Cardiac muscle cell (in vitro differentiated cells and primary cell): ENCODE measurements around the gene TNRC6B. TPM values are rescaled to one million over a fixed set of nuclear protein-coding genes. Genes with fewer than 3 reads are reported as not detected.

Experiments used
- DNase-seq, 2 donors: peaks; one replicate each; pipeline versions ENCODE4 v3.0.0 to v3.0.0-alpha.2; 2010 to 2017; ENCODE audit warnings: low read depth in 1 of 2, low spot score in 1 of 2
- H3K27ac ChIP-seq: fragments of 200-600 bp; sonication (generic); 2 replicates; pipeline ENCODE4 v1.5.1; 2016
- H3K27me3 ChIP-seq: fragments of 200-600 bp; sonication (generic); 2 replicates; pipeline ENCODE4 v1.6.0; 2016; ENCODE audit warnings: control low read depth
- H3K36me3 ChIP-seq: fragments of 200-600 bp; sonication (generic); 2 replicates; pipeline ENCODE4 v1.5.1; 2016; ENCODE audit warnings: control low read depth
- H3K4me1 ChIP-seq: fragments of 200-600 bp; sonication (generic); 2 replicates; pipeline ENCODE4 v1.8.1; 2017; ENCODE audit warnings: low read depth, mild to moderate bottlenecking, mixed run types
- H3K4me3 ChIP-seq: fragments of 200-600 bp; sonication (generic); 2 replicates; pipeline ENCODE4 v1.5.1; 2016; ENCODE audit warnings: mild to moderate bottlenecking
- H3K9me3 ChIP-seq: fragments of 200-600 bp; sonication (generic); 2 replicates; pipeline ENCODE4 v1.5.1; 2017; ENCODE audit warnings: low read depth, mild to moderate bottlenecking, control low read depth
- CTCF ChIP-seq: IDR thresholded peaks from 2 replicates; pipeline ENCODE4 v1.5.1; 2012; ENCODE audit warnings: low read depth, mild to moderate bottlenecking, low read length
- polyA plus RNA-seq: library from polyadenylated mRNA; unstranded; fragments of >200 nt; fragmentation: Nextera tagmentation; extraction: Ambion mirVana; gene quantifications from 2 replicates; pipeline ENCODE4 v1.2.1, GENCODE V29; 2016
- total RNA-seq: library from RNA; depleted of rRNA; stranded (reverse); fragments of >200 nt; gene quantifications from 2 replicates; pipeline ENCODE4 v1.2.3, GENCODE V29; 2016

Gene TNRC6B
- total and polyA plus RNA-seq, 2 experiments from 2014 or later = 50.2 to 61.1 TPM

GRCh38 chr22:40300884-40301672 lies 123.4 kb downstream of the TNRC6B start:
- no peaks in the 10 kb centered on the region for H3K4me1 ChIP-seq
- TF ChIP-seq CTCF = no peak
- peaks cover 43% of the 10 kb centered on the region for H3K36me3 ChIP-seq
- no peak overlapping the region for H3K27ac ChIP-seq
- no peaks in the 10 kb centered on the region for H3K27me3 ChIP-seq
- DNase-seq = no peak
- H3K4me3 ChIP-seq = no peak overlapping the region
- no peaks in the 10 kb centered on the region for H3K9me3 ChIP-seq

GRCh38 chr22:40302149-40302548 lies 124.4 kb downstream of the TNRC6B start:
- peaks cover 42% of the 10 kb centered on the region for H3K36me3 ChIP-seq

GRCh38 chr22:40305625-40306024 lies 127.9 kb downstream of the TNRC6B start:
- no peaks in the 10 kb centered on the region for H3K27me3 ChIP-seq
- peaks cover 59% of the 10 kb centered on the region for H3K36me3 ChIP-seq
- DNase-seq = no peak
- H3K9me3 ChIP-seq = no peaks in the 10 kb centered on the region
- no peak for TF ChIP-seq CTCF
- no peak overlapping the region for H3K27ac ChIP-seq
- no peak overlapping the region for H3K4me3 ChIP-seq
- no peaks in the 10 kb centered on the region for H3K4me1 ChIP-seq

More at GRCh38 chr22:40302149-40302548, 124.4 kb downstream of the TNRC6B start:
- Histone ChIP-seq H3K27me3 (no peaks in the 10 kb centered on the region), H3K27ac (no peak overlapping the region), H3K4me3 (no peak overlapping the region), H3K9me3 (no peaks in the 10 kb centered on the region), H3K4me1 (no peaks in the 10 kb centered on the region)
- DNase-seq = no peak
- TF ChIP-seq CTCF = no peak

GRCh38 chr22:40308999-40309573 lies 131.4 kb downstream of the TNRC6B start:
- no peak for TF ChIP-seq CTCF
- H3K4me1 ChIP-seq = no peaks in the 10 kb centered on the region
- no peak for DNase-seq
- H3K36me3 ChIP-seq = peaks cover 71% of the 10 kb centered on the region
- H3K27ac ChIP-seq = no peak overlapping the region
- H3K4me3 ChIP-seq = no peak overlapping the region
- no peaks in the 10 kb centered on the region for H3K9me3 ChIP-seq
- no peaks in the 10 kb centered on the region for H3K27me3 ChIP-seq

GRCh38 chr22:40309631-40310030 lies 131.9 kb downstream of the TNRC6B start:
- no peak for DNase-seq

More at GRCh38 chr22:40309631-40310030, 131.9 kb downstream of the TNRC6B start:
- no peaks in the 10 kb centered on the region for H3K27me3 ChIP-seq
- H3K27ac ChIP-seq = no peak overlapping the region
- no peaks in the 10 kb centered on the region for H3K4me1 ChIP-seq
- H3K36me3 ChIP-seq = peaks cover 76% of the 10 kb centered on the region
- no peaks in the 10 kb centered on the region for H3K9me3 ChIP-seq
- TF ChIP-seq CTCF = no peak
- no peak overlapping the region for H3K4me3 ChIP-seq
